GM13976 (cell line): ENCODE results near the gene HPN.

Experiments
- DNase-seq: peaks from one replicate; pipeline ENCODE4 v3.0.0; 2012; ENCODE audit warnings: low spot score
- in situ Hi-C: fragments of 300-500 bp; cut with MboI; formaldehyde crosslinking; loops from one replicate; pipeline ENCODE4 v1.12.0; 2022; ENCODE audit warnings: low sequenced_read_pairs, mixed read lengths, inconsistent platforms; ENCODE audit not compliant: unreplicated experiment
- TF ChIP-seq, protein P1 (sequence below): IDR thresholded peaks from 2 replicates; pipeline ENCODE4 v1.5.1; 2012; ENCODE audit warnings: borderline replicate concordance, mild to moderate bottlenecking; ENCODE audit not compliant: insufficient read depth; ENCODE audit errors: extremely low read depth, missing control alignments, control extremely low read depth

The HPN gene

GRCh38 chr19:35059799-35060091, 18.2 kb downstream of the HPN start:
- no peak for DNase-seq
- in situ Hi-C loops: no loop called here
- TF ChIP-seq, protein P1, sequence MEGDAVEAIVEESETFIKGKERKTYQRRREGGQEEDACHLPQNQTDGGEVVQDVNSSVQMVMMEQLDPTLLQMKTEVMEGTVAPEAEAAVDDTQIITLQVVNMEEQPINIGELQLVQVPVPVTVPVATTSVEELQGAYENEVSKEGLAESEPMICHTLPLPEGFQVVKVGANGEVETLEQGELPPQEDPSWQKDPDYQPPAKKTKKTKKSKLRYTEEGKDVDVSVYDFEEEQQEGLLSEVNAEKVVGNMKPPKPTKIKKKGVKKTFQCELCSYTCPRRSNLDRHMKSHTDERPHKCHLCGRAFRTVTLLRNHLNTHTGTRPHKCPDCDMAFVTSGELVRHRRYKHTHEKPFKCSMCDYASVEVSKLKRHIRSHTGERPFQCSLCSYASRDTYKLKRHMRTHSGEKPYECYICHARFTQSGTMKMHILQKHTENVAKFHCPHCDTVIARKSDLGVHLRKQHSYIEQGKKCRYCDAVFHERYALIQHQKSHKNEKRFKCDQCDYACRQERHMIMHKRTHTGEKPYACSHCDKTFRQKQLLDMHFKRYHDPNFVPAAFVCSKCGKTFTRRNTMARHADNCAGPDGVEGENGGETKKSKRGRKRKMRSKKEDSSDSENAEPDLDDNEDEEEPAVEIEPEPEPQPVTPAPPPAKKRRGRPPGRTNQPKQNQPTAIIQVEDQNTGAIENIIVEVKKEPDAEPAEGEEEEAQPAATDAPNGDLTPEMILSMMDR: no peak

- in situ Hi-C loops: no loop called here
- TF ChIP-seq, protein P1: no peak
- DNase-seq: no peak
Observed at GRCh38 chr19:35060160-35060855, 18.8 kb downstream of the HPN start.

DNA sequence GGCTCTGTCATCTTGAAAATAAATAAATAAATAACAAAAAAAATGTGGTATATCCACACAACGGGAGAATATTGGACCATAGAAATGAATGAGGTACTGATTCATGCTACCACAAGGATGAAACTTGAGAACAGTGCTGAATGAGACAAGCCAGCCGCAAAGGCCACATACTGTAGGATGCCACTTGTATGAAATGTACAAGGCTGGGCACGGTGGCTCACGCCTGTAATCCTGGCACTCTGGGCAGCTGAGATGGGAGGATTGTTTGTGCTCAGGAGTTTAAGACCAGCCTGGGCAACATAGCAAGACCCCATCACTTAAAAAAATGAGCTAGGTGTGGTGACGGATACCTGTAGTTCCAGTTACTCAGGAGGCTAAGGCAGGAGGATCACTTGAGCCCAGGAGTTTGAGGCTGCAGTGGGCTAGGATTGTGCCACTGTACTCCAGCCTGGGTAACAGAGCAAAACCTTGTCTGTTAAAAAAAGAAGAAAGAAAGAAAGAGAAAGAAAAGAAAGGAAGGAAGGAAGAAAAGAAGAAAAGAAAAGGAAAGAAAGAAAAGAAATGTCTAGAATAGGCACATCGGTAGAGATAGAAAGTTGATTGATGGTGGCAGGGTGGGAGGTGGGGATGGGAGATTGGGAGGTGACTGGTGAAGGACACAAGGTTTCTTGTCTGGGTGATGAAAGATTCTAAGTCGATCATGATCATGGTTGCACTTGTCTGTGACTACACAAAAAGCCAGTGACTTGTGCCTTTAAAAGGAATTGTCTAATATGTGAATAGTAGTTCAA, 20.3 kb downstream of the HPN start:
- in situ Hi-C loops: no loop called here
- no peak for DNase-seq
- TF ChIP-seq, protein P1: no peak

DNA sequence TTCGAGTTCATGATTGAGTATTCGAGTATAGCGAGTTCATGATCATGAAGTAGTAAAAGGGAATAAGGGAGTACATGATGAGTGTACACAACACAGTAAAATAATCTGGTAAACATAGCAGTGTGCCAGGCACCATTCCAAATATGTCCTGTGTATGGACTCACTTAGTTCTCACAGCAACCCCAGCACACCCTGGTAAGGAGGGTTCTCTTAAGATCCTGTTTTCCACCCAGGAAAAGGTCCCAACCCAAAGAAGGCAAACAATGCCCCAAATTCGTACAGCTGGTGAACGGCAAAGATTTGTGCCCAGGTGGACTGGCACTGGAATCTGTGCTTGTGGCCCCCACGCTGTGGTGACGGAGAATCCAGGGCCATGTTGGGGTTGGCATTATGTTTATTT, 21.4 kb downstream of the HPN start:
- DNase-seq: no peak
- TF ChIP-seq, protein P1: no peak
- in situ Hi-C loops: no loop called here

DNA sequence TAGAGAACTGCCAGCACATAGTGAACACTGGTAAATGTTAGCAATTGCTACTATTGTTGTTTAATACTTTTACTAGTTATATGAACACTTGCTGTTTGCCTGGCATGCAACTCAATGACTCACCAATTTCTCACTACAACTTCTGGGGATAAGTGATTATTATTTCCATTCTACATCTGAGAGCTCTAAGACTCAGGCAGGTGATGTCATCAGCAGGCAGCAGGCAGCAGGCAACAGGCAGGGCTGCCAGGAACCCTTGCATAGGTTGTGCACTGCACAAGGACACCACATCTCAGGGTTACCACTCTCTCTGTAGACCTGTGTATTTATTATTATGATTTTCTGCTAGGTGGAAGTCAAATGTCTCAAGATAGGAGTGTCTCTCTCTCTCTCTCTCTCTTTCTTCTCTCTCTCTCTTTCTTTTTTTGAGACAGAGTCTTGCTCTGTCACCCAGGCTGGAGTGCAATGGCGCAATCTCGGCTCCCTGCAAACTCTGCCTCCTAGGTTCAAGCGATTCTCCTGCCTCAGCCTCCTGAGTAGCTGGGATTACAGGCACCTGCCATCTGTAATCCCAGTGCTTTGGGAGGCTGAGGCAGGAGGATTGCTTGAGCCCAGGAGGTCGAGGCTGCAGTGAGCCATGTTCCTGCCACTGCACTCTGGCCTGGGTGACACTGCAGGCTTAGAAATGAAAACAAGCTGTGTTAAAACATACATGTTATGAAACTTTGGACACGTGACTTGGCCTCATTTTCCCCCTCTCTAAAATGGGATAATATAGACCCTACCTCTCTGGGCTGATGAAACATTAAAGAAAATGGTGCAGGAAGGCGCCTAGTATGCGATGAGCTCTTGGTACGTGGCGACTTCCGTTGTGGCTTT, 22.7 kb downstream of the HPN start:
- TF ChIP-seq, protein P1: no peak
- DNase-seq: no peak
- in situ Hi-C loops: no loop called here

GRCh38 chr19:35065574-35065973, 24.1 kb downstream of the HPN start:
- TF ChIP-seq, protein P1: no peak
- in situ Hi-C loops: no loop called here
- DNase-seq: no peak
